Measurements from ENCODE around the gene THADA.
A peak's percentile ranks its signal among the peaks of the same experiment; 100 is the strongest.
"Not testable (repeated sequence)": the region's sequence is repeated elsewhere in the genome, so short reads cannot be mapped to it uniquely, and the experiment has no call there.

THADA gene

GRCh38 chr2:43412114-43412753, 183.6 kb downstream of the THADA start:
- DNase-seq: no peak

GRCh38 chr2:43410055-43410604, 185.7 kb downstream of the THADA start:
- no peak for DNase-seq

- DNase-seq: no peak
Measured at GRCh38 chr2:43408407-43409160, 187.3 kb downstream of the THADA start.

- no peak for DNase-seq
Measured at GRCh38 chr2:43407935-43408334, 187.9 kb downstream of the THADA start.

- DNase-seq: no peak
Measured at GRCh38 chr2:43406651-43407279, 189.1 kb downstream of the THADA start.

GRCh38 chr2:43405829-43406228, 190.0 kb downstream of the THADA start:
- no peak for DNase-seq

GRCh38 chr2:43402452-43402937, 193.3 kb downstream of the THADA start:
- peak in 1 of 5 experiments; percentile 49 for DNase-seq

- peak in 2 of 5 experiments; percentile 9 to 66 for DNase-seq
Measured at GRCh38 chr2:43402002-43402401, 193.8 kb downstream of the THADA start.

GRCh38 chr2:43400508-43400907, 195.3 kb downstream of the THADA start:
- DNase-seq: no peak

GRCh38 chr2:43399515-43400264, 196.1 kb downstream of the THADA start:
- DNase-seq: no peak

- DNase-seq: no peak
Measured at GRCh38 chr2:43399098-43399497, 196.7 kb downstream of the THADA start.

GRCh38 chr2:43397821-43398220, 198.0 kb downstream of the THADA start:
- no peak for DNase-seq

GRCh38 chr2:43397411-43397810, 198.4 kb downstream of the THADA start:
- DNase-seq: no peak

GRCh38 chr2:43396344-43396743, 199.5 kb downstream of the THADA start:
- DNase-seq: not testable (repeated sequence)

- no peak for DNase-seq
Measured at GRCh38 chr2:43393918-43394317, 201.9 kb downstream of the THADA start.

GRCh38 chr2:43391878-43392215, 204.0 kb downstream of the THADA start:
- peak in 1 of 5 experiments; percentile 28 for DNase-seq

GRCh38 chr2:43391201-43391877, 204.5 kb downstream of the THADA start:
- peak in 1 of 5 experiments; percentile 12 for DNase-seq

GRCh38 chr2:43389581-43390466, 206.0 kb downstream of the THADA start:
- no peak for DNase-seq

GRCh38 chr2:43388371-43388770, 207.5 kb downstream of the THADA start:
- no peak for DNase-seq

GRCh38 chr2:43387092-43388062, 208.5 kb downstream of the THADA start:
- peak in 1 of 5 experiments; percentile 67 for DNase-seq

Data from T-helper 2 cell (primary cell).